ENCODE measurements around the gene SCTR. TPM values are rescaled to one million over a fixed set of nuclear protein-coding genes. Genes with fewer than 3 reads are reported as not detected.

Gene SCTR
- total RNA-seq, 1 experiment from 2014 or later, result not detected

- TF ChIP-seq ZBTB43 (CRISPR knock-in tag; IDR thresholded peaks at IDR 0.05) (no peak), USF1 (CRISPR knock-in tag; IDR thresholded peaks at IDR 0.05) (no peak)
Observed at GRCh38 chr2:119536707-119537106, 12.4 kb upstream of the SCTR start (continued).

- ATAC-seq (no peak), DNase-seq (ENCODE audit: low spot score) (no peak)
- no peak overlapping the region for H3K4me3 Mint-ChIP-seq
- H3K27ac Mint-ChIP-seq, result no peak overlapping the region
- peaks cover 27% of the 10 kb centered on the region for H3K9me3 Mint-ChIP-seq
- peaks cover 22% of the 10 kb centered on the region for H3K36me3 Mint-ChIP-seq
- ChIA-PET CTCF (no interaction called here), POLR2A (no interaction called here)
- H3K4me1 Mint-ChIP-seq, result peaks cover 12% of the 10 kb centered on the region
- H3K27me3 Mint-ChIP-seq (ENCODE audit: low read depth), result peaks cover 2% of the 10 kb centered on the region; the same call in 1 of the 2 replicates
- TF ChIP-seq USF2 (CRISPR knock-in tag; IDR thresholded peaks at IDR 0.05), result no peak
- TF ChIP-seq ZNF425 (CRISPR knock-in tag; conservative IDR thresholded peaks at IDR 0.05), result no peak
- no peak for TF ChIP-seq EMX1 (CRISPR knock-in tag; IDR thresholded peaks at IDR 0.05)
- no peak for TF ChIP-seq ZNF671 (CRISPR knock-in tag; IDR thresholded peaks at IDR 0.05)
- no peak for TF ChIP-seq RELA (CRISPR knock-in tag; IDR thresholded peaks at IDR 0.05; ENCODE audit: borderline replicate concordance)
- TF ChIP-seq CDX4 (CRISPR knock-in tag; IDR thresholded peaks at IDR 0.05; ENCODE audit: borderline replicate concordance), result no peak
Observed at GRCh38 chr2:119536211-119536610, 11.9 kb upstream of the SCTR start.

GRCh38 chr2:119533560-119533959 lies 9.3 kb upstream of the SCTR start:
- TF ChIP-seq USF1 (CRISPR knock-in tag; IDR thresholded peaks at IDR 0.05) (no peak), ZNF512 (CRISPR knock-in tag; IDR thresholded peaks at IDR 0.05; ENCODE audit: borderline replicate concordance) (no peak), CTCF (IDR thresholded peaks at IDR 0.05) (no peak), ZNF317 (CRISPR knock-in tag; IDR thresholded peaks at IDR 0.05; ENCODE audit: borderline replicate concordance, low read depth) (no peak), ZNF138 (CRISPR knock-in tag; conservative IDR thresholded peaks at IDR 0.05) (no peak), CBFB (CRISPR knock-in tag; IDR thresholded peaks at IDR 0.05; ENCODE audit: low read depth) (no peak), ZNF532 (CRISPR knock-in tag; IDR thresholded peaks at IDR 0.05; ENCODE audit: borderline replicate concordance) (no peak)
- Mint-ChIP-seq H3K36me3 (peaks cover 22% of the 10 kb centered on the region), H3K27ac (no peak overlapping the region), H3K4me1 (peaks cover 13% of the 10 kb centered on the region), H3K9me3 (peaks cover 27% of the 10 kb centered on the region), H3K27me3 (ENCODE audit: low read depth) (peaks cover 2% of the 10 kb centered on the region), H3K4me3 (no peak overlapping the region)
- ChIA-PET POLR2A (no interaction called here), CTCF (interaction anchor here (0.9 to 1.1 kb wide), 2 partner anchors 16 to 57 kb away, joined by 4 read pairs; no protein-coding TSS in a partner anchor)
- no peak for DNase-seq (ENCODE audit: low spot score)
- no peak for ATAC-seq
